HG03520 (cell line): ENCODE results near the gene TOMM70.
"Not testable (repeated sequence)": the region's sequence is repeated elsewhere in the genome, so short reads cannot be mapped to it uniquely, and the experiment has no call there.

Experiments used
- ATAC-seq: cut with Tn5 transposase; IDR thresholded peaks from one replicate; pipeline ENCODE4 v1.9.1; 2021; ENCODE audit warnings: mild to moderate bottlenecking, moderate library complexity; ENCODE audit not compliant: unreplicated experiment

Gene TOMM70

DNA sequence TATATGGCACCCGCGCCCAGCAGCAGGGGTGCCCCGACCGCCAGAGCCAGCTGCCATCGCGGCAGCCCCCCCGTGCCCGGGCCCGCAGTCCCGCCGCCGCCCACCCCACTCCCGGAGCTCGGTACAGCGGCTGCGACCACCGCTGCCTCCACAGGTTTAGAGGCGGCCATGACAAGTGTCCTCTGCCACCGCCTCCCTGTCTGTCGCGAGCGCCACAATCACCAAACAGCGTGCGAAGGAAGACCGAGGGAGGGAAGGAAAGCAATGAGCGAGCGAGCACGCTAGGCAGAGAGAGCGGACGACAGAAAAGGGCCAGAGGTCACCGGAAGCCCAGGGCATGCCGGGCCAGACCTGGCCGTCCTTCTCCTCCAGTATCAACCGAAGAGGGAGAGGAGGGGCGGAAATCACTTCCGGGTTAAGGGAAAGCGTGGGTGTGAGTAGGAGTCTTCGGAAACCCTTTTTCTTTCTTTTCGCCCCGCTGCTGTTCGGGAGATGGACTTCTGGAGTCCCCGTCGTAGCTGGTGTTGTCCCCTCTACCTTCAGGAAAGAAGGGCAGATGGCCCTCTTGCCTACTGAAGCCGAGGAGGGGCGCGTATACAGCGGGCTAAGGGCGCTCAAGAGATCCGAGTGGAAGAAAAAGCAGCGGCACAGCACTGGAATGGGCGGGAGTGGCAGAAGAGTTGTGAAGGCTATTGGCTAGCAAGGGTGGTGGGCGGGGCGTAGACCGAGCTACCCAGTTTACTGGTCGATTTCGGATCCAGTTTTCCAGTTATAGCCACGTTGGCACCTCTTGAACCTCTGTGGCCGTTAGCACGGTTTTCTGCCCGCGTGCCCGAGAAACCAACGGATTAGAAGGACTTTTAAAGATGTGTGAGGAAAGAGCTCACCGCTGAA, at the start of gene TOMM70, which contains the start of gene LNP1:
TSS of gene TOMM70 (minus strand) at position 310 of the 894 bp plus-strand sequence. CDS start at position 170, 140 bp downstream.
TSS of gene LNP1 (plus strand) at position 760 of the 894 bp plus-strand sequence. CDS start 28,191 bp downstream, outside the sequence.
- ATAC-seq = peak; percentile 83

DNA sequence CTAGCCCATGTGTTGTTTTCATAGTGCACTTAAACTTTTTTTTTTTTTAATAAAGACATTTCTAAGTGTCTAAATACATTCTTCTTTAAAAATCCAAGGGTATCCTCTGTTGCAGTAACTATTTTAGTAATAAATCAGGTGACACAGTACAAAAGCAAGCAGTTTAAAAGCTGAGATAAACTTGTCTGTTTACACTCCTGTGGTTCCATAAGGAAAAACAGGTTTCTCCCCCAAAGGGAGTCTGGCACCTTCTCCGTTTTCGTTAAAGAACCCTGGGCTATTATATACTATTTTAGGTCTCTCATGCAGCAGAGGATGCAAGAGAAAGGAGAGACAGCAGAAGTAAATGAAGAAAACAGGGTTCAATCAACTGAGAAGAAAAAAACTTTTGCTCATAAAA, 48.3 kb upstream of the TOMM70 start:
- ATAC-seq = no peak

DNA sequence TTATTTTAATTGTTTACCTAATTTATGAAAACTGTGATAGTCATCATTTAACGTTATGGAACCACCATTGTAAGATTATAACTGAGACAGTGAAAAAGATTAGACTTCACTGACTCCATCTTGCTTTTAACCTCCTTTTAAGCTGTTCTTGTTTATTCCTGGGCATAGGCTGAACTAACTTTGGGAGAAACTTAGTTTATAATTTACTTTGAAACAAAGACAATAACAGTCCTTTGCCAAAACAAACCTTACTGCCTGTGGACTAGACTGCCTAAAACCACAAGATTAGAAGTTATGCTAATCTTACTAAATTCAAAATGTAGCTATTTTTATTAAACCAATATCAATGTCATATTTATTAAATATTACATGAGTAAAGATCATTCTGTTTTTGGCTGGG, 47.2 kb upstream of the TOMM70 start:
- no peak for ATAC-seq

DNA sequence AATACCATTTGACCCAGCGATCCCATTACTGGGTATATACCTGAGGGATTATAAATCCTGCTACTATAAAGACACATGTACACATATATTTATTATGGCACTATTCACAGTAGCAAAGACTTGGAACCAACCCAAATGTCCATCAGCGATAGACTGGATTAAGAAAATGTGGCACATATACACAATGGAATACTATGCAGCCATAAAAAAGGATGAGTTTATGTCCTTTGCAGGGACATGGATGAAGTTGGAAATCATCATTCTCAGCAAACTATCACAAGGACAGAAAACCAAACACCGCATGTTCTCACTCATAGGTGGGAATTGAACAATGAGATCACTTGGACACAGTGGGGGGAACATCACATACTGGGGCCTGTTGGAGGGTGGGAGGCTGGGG, 46.2 kb upstream of the TOMM70 start:
- not testable (repeated sequence) for ATAC-seq

DNA sequence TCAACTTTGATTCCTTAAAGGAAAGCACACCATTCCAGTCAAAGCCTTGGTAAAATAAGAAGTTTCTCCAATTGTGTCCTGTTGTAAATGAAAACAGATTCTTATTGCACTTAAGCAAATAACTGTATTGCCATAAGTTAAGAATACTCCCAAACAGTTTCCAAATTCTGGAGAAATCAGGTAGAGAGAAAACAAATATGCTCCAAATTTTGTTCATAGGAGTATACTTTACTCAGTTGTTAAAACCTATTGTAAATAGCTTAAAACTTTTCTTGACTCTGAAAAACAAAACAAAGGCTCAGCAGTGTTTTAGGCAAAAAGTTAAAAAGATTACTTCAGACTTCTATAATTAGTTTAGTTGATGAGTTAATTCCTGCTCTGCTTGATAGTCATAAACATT, 42.8 kb upstream of the TOMM70 start:
- no peak for ATAC-seq

DNA sequence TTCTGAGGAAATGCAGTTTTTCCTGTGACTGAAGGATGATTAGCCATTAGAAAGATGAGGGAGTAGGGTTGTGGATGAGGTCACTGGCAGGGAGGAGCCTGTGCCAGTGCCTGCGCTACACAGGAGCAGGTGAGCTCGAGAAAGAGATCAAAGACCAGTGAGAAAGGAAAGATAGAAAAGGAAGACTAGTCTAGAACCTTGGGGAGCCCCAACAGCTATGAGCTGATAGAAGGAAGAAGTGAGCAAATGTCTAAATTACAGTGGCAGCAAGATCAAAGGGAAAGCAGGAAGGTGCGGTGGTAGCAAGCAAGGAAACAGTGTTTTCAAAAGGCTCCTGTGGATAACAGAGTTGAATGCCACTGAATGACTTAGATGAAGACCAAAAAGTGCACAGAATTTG, 40.0 kb upstream of the TOMM70 start:
- no peak for ATAC-seq

DNA sequence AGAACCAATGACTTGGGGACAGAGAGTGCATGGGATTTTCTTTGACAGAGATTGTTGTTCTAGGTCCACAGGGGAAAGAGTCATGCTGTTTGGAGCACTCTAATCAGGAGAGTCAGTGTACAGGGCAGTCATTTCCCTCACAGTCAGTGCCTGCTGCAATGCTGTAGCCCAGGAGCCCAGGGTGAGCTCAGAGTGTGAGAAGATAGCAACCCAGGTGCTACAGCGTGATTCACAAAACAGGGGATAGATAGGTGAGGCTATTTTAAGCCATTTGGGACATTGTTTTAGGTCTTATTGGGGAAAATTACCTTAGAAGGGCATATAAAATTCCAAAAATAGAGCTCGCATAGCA, 37.7 kb upstream of the TOMM70 start:
- no peak for ATAC-seq

DNA sequence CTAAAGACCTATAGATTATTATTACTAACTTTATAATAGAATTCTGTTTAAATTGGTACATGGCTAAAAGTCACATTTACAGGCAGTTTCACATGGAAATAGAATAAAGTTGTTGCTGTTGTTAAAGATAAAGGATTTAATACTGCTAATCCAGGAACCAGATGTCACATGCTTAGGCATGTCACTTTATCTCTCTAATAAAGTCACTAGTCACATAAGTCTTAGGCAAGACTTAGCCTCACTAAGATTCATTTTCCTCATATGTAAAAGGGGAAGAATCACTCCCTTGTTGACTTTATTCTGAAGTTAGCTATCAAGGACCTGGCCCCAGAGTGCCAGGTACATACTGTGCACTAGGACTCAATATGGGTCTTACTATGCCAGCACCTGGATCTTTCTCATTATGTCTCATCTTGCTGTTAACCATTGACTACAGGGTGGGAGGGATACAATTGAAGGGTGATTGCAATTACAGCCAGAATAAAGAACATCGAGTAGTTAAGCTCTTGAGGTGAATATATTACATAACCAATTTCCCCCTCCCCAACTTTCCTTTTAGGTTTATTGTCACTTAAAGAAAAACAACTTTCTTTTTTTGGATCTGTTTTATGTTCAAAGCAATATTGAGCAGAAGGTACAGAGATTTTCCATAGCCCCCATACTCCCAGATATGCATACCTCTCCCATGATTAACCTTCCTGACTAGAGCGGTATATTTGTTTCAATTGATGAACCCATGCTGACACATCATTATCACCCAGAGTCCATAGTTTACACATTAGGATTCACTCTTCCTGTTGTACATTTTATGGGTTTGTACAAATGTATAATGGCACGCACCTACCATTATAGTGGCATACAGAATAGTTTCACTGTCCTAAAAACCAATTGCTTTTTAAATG, 37.1 kb upstream of the TOMM70 start:
- no peak for ATAC-seq

DNA sequence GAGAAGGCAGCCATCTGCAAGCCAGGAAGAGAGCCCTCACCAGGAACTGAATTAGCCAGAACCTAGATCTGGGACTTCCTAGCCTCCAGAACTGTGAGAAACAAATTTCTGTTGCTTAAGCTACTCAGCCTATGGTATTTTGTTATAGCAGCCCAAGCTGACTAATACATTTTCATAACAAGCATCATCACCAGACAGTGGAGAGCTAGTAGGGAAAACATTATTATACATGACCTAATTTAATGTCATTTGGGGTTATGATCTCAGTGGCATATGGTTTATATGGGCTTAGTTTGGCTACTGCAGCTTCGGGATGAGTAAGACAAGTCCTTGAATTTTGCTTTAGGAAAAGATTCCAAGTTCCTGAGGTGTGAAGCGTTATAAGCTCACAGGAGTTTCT, 36.1 kb upstream of the TOMM70 start:
- no peak for ATAC-seq

DNA sequence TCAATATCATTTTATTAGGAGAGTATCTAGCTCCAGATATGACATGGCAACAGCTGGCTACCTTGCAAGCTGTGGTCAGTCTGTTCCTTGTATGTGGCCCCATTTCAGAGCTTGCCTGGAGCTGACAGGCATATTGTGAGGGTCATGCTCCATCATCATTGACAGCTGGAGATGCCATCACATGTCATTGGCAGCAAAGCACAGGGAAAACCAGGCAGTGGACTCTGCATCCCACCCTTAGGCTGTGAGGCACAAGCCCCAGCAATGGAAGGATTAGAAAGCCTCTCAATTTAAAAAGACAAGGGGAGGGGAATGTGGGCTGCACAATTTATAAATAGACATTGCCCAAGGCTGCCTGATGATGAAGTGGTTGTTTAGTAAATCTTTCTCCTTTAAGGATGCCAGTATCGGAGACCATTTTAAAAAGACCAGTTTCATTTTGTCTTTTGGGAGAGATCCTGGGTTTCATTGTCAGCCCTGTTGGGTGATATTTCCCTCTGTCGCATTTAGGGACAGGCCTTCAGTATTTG, 28.4 kb upstream of the TOMM70 start:
- no peak for ATAC-seq

DNA sequence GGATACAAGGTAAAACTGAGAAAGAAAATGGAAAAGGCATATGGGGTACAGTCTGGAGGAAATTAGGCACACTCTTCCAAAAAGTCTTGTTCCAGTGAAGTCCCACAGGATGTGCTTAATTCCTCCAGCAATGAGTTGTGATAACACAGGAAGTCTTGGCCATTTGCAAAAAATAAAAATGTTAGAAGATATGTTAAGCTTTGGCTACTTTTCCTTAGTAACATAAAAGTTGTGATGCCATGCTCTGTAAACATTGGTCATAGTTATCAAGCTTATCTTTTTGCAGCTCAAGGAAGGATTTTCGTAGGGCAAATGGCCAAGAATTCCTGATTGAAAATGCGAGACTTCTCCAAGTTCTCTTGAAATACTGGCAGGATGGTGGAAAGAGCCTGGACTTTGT, 26.8 kb upstream of the TOMM70 start:
- no peak for ATAC-seq

DNA sequence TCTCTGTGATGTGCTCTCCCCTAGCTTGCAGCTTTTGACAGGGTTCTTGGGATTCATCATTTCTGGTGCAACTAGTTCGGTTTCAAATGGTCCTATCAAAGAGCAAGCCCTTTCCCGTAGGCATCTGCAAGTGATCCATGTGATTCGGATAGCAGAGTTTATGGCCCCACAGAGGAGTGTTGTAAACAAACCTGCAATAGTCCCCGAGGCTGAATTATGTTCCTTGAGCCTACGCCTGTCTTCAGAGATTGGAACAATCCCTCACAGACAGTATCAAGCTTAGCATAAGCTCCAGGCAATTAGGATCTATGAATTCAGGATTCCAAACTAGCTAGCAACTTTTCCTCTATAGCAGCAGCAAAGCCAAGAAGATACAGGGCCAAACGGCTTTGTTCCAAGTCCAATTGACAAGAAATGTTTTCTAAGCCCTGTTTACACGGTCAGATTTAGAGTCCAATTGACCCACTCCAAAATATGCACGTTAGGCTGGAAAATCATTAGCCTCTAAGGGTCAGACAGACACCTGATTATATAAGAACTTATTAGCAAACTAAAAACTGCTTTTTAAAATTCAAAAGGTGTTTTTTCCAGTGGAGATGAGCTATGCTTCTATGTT, 25.3 kb upstream of the TOMM70 start:
- no peak for ATAC-seq

DNA sequence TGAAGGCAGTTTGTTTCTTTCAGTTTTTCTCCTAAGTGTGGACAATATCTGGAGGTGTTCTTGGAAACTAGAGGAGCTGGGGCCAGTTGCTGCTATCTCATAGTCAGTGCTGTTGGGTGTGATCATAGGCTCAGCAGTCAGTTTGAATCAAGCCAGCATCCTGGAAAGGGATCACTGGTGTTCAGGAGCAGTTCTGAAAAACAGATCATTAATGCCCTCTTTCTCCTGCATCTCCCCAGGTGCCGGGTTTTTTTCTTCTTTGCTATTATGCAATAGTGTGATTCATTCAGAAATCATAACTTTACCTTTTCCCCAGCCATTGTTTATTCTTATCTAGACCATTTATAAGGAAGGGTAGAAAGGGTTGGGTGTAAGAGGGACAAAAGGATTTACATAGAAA, 24.4 kb upstream of the TOMM70 start:
- ATAC-seq = no peak

DNA sequence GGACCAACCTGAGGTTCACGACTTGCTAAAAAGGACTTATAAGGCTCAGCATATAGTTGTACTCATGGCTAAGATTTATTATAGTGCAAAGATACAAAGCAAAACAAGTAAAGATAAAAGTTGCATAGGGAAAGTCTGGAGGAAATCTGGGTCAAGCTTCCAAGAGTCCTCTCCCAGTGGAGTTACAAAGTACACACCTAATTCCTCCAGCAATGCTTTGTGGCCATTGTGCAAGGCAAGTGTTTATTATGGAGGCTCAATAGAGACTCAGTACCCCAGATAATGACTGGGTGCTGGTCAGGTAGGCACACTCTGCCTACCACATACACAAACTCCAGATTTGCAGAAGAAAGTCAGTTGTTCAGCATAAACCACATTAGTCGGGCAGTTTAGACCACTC, 23.4 kb upstream of the TOMM70 start:
- ATAC-seq = no peak

DNA sequence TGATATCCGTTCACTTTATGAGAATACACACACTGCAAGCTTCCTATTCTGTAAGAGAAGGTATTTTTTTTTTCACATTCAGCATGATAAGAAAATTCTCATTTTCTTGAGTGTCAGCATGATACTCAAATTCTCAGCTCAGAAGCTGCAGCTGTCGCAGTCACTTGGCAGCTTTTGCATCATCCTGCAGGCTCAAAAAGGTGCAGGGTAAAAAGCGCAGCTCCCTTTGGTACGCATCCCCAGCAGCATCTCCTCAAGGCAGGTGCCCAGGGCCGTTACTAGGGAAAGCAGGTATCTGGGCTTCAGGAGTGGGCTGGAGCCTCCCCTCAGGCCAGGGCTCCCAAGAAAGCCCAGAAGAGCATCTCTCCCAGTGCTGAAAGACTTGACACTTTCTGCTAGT, 22.7 kb upstream of the TOMM70 start:
- no peak for ATAC-seq

DNA sequence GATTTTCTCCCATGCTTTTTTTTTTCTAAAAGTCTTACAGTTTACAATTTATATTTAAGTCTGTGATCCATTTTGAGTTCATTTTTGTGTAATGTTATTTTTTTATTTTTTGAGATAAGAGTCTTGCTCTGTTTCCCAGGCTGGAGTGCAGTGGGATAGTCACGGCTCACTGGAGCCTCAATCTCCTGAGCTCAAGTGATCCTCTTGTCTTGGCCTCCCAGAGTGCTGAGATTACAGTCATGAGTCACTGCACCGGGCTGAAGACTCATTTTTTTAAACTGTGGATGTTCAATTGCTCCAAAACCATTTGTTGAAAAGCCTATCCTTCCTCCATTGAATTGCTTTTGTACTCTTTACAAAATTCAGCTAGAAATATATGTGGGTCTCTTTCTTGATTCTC, 20.0 kb upstream of the TOMM70 start:
- ATAC-seq = no peak

DNA sequence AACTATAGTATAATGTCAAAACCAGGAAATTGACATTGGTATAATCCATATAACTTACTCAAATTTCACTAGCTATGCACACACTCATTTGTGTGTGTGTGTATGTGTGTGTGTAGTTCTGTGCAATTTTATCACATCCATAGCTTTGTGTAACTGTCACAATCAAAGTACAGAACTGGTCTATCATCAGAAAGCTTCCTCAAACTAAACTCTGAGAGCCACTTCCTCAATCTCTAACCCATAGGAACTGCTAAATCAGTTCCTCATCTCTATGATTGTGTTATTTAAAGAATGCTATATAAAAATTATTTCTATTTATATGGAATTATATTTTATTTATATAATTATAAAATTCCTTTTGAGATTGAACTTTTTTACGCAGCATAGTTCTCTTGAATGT, 18.5 kb upstream of the TOMM70 start:
- ATAC-seq = no peak

DNA sequence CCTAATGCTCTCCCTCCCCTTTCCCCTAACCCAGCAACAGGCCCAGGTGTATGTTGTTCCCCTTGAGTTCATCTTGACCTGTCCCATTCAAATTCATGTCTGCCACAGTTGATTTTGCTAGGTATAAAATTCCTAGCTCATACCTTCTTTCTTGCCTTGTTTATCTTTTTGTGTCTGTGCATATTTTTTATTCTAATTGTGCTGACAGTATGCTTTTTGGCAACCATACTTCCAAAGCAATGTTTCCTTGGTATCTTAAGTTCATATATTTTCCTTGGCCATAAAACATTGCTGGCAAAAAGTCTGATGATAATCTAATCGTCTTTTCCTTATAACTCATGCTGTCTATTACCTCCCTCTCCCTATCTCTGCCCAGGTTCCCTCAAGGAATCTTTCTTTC, 16.0 kb upstream of the TOMM70 start:
- no peak for ATAC-seq

DNA sequence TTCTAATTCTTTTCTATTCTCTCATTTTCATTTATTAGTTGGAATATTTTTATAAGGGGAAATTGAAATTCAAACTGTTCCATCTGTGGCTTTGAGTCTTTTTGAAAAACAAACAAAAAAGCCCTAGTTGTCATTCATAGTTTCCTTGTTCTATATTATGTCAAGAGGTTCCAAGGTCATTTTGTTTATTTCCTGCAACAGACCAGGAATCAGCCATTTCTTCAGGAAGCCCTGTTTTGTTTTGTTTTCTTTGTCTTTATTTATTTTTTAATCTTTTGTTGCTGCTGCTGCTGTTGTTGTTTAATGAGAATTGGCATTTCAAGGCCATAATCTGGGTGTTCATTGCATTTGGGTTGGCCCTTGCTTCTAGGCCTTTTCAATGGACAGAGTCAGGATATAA, 15.3 kb upstream of the TOMM70 start:
- no peak for ATAC-seq

DNA sequence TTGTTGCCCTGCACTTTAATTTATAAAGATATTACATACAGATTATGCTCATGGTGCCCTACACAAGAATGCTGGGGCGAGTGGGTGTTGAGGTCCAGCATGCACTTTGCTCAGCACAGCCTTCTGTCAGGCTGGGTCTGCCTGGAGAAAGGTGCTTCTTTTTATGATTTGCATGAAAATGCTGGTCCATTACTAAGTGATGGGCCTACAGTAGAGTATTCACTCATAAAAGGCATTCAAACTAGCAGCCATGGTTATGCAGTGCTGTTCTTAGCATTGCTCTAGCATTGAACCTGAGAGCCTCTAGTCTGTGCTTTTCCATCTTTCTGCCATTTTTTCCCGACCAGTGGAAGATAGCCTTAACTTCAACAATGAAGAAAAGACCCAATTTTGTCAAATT, 12.7 kb upstream of the TOMM70 start:
- ATAC-seq = no peak

DNA sequence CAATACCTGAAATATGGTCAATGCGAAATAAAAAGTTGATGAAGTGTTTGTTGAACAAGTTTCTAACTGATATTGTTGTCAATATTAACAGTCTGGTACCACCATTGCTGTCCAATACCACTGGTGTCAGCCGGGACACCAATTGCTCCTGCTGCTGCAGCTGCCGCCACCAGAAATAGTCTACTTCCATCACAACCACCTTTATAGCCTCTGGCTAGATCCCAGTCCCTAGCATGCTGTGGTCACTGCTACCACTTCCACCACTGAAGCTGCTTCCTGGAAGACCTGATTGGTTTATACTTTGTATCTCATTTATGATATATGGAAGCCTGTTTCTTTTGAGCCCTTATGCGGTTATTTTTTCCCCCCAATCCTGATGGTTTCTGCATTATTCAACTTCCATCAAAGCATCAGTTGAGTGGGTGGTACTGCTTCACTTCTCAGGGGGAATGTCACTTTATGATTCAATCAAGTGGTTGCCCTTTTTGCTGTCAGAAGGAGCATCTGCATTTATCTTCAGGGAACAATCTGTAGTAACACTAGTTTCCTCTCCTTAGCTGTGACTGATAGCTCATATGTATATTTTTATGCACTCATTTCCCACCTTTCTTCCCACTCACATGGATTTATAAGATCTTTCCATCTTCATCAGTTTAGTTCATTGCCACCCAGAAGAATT, 12.2 kb upstream of the TOMM70 start:
- no peak for ATAC-seq
